Fibroblast of lung (primary cell): ENCODE measurements around the gene GOLGA1. TPM values are rescaled to one million over a fixed set of nuclear protein-coding genes. Genes with fewer than 3 reads are reported as not detected.

Experiments
- DNase-seq, 2 donors: peaks; one replicate each; pipeline versions ENCODE4 v3.0.0 to v3.0.0-alpha.2; 2010; ENCODE audit warnings: low read depth in 2 of 2
- H2AFZ ChIP-seq: 2 replicates; pipeline ENCODE4 v1.5.1; 2012; ENCODE audit warnings: low read length, control low read depth, inconsistent platforms
- H3K27ac ChIP-seq: 2 replicates; pipeline ENCODE4 v1.5.1; 2011; ENCODE audit warnings: low read length, control low read depth; ENCODE audit not compliant: insufficient read depth
- H3K27me3 ChIP-seq: 2 replicates; pipeline ENCODE4 v1.5.1; 2011; ENCODE audit warnings: mild to moderate bottlenecking, low read length; ENCODE audit not compliant: control insufficient read depth, insufficient read depth
- H3K36me3 ChIP-seq: 2 replicates; pipeline ENCODE4 v1.5.1; 2011; ENCODE audit warnings: low read length; ENCODE audit not compliant: control insufficient read depth, insufficient read depth
- H3K4me1 ChIP-seq: 2 replicates; pipeline ENCODE4 v1.5.1; 2011; ENCODE audit warnings: low read length; ENCODE audit not compliant: control insufficient read depth, insufficient read depth; ENCODE audit errors: extremely low read depth
- H3K4me2 ChIP-seq: 2 replicates; pipeline ENCODE4 v1.5.1; 2011; ENCODE audit warnings: low read length, control low read depth; ENCODE audit not compliant: insufficient read depth; ENCODE audit errors: extremely low read depth
- H3K4me3 ChIP-seq, 4 experiments: fragments of 200-600 bp in 1 of 4; sonication (generic) in 1 of 4; replicated peaks in 1 of 4; 2 replicates each; pipeline ENCODE4 v1.5.1; 2011 to 2016; ENCODE audit warnings: low read length in 4 of 4, low read depth in 3 of 4, mild to moderate bottlenecking in 3 of 4, control low read depth in 2 of 4, inconsistent platforms in 1 of 4, mixed read lengths in 1 of 4; ENCODE audit not compliant: insufficient read depth in 1 of 4; ENCODE audit errors: control extremely low read depth in 1 of 4
- H3K79me2 ChIP-seq: 2 replicates; pipeline ENCODE4 v1.5.1; 2012; ENCODE audit warnings: mild to moderate bottlenecking, low read length, inconsistent platforms; ENCODE audit not compliant: control insufficient read depth, insufficient read depth
- H3K9ac ChIP-seq: 2 replicates; pipeline ENCODE4 v1.5.1; 2011; ENCODE audit warnings: mild to moderate bottlenecking, low read length, control low read depth; ENCODE audit not compliant: insufficient read depth
- H3K9me3 ChIP-seq: 2 replicates; pipeline ENCODE4 v1.5.1; 2012; ENCODE audit warnings: low read depth, low read length; ENCODE audit not compliant: control insufficient read depth, insufficient read depth
- H4K20me1 ChIP-seq: 2 replicates; pipeline ENCODE4 v1.5.1; 2011; ENCODE audit warnings: low read length; ENCODE audit not compliant: control insufficient read depth, insufficient read depth; ENCODE audit errors: extremely low read depth
- EZH2 ChIP-seq: IDR thresholded peaks from 2 replicates; pipeline ENCODE4 v1.5.1; 2012; ENCODE audit warnings: low read length, control low read depth, mild to moderate bottlenecking; ENCODE audit errors: missing control alignments
- polyA plus RNA-seq, 2 donors: library from polyadenylated mRNA; depleted of rRNA in 1 of 2; stranded (reverse) in 1 of 2; unstranded in 1 of 2; fragments of >200 nt; gene quantifications; 2 replicates each; pipeline ENCODE4 v1.2.1, GENCODE V29; 2011 to 2012; ENCODE audit warnings: missing spikeins in 1 of 2
- total RNA-seq: library from RNA; depleted of rRNA; stranded (reverse); fragments of >200 nt; gene quantifications from 2 replicates; pipeline ENCODE4 v1.2.1, GENCODE V29; 2014
- TF ChIP-seq, protein P1 (sequence below), 2 donors: IDR thresholded peaks in 1 of 2; conservative IDR thresholded peaks in 1 of 2; 1 replicate in 1 of 2; 2 replicates in 1 of 2; pipeline ENCODE4 v1.5.1; 2011 to 2012; ENCODE audit warnings: low read length in 2 of 2, control low read depth in 1 of 2, inconsistent platforms in 1 of 2, low read depth in 1 of 2, mild to moderate bottlenecking in 1 of 2

GOLGA1 gene
- total and polyA plus RNA-seq, 2 donors (not counting 1 experiment from before 2014, with no cell fraction given), result 12.0 to 15.9 TPM

DNA sequence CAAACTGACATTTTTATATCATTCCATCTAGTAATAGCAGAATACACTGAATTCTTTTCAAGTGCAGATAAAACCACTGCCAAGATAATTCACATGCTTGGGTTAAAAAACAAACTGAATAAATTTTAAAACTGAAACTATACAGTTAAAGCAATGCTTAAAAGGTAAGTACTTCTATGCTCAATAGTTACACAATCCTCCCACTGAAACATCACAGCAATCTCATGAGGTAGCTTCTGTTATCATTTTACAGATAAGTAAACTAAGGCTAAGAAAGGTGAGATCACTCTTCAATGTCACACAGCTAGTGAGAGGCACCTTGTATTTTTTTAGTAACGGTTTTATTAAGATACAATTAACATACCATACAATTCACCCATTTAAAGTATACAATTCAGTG lies 13.4 kb upstream of the GOLGA1 start:
- no peak overlapping the region for H3K4me2 ChIP-seq
- no peak overlapping the region for H3K27ac ChIP-seq
- DNase-seq, result no peak
- no peak overlapping the region for H3K9ac ChIP-seq
- TF ChIP-seq, protein P1, sequence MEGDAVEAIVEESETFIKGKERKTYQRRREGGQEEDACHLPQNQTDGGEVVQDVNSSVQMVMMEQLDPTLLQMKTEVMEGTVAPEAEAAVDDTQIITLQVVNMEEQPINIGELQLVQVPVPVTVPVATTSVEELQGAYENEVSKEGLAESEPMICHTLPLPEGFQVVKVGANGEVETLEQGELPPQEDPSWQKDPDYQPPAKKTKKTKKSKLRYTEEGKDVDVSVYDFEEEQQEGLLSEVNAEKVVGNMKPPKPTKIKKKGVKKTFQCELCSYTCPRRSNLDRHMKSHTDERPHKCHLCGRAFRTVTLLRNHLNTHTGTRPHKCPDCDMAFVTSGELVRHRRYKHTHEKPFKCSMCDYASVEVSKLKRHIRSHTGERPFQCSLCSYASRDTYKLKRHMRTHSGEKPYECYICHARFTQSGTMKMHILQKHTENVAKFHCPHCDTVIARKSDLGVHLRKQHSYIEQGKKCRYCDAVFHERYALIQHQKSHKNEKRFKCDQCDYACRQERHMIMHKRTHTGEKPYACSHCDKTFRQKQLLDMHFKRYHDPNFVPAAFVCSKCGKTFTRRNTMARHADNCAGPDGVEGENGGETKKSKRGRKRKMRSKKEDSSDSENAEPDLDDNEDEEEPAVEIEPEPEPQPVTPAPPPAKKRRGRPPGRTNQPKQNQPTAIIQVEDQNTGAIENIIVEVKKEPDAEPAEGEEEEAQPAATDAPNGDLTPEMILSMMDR (conservative IDR thresholded peaks at IDR 0.05 in 1 of 2, IDR thresholded peaks at IDR 0.05 in 1 of 2; ENCODE audit: low read depth in 1 of 2, low read length in 2 of 2), result no peak
- no peak for TF ChIP-seq EZH2
- no peaks in the 10 kb centered on the region for H4K20me1 ChIP-seq
- H3K9me3 ChIP-seq, result no peaks in the 10 kb centered on the region
- no peaks in the 10 kb centered on the region for H3K27me3 ChIP-seq
- no peak overlapping the region for H2AFZ ChIP-seq
- no peaks in the 10 kb centered on the region for H3K4me1 ChIP-seq
- no peak overlapping the region for H3K4me3 ChIP-seq
- no peaks in the 10 kb centered on the region for H3K79me2 ChIP-seq
- H3K36me3 ChIP-seq, result no peaks in the 10 kb centered on the region

GRCh38 chr9:124950050-124950718 lies 9.3 kb upstream of the GOLGA1 start:
- no peak for DNase-seq
- Histone ChIP-seq H3K79me2 (no peaks in the 10 kb centered on the region), H3K9me3 (no peaks in the 10 kb centered on the region), H3K4me1 (no peaks in the 10 kb centered on the region), H3K4me3 (no peak overlapping the region), H3K36me3 (no peaks in the 10 kb centered on the region), H2AFZ (no peak overlapping the region), H3K9ac (no peak overlapping the region), H3K27ac (no peak overlapping the region), H3K4me2 (no peak overlapping the region), H3K27me3 (no peaks in the 10 kb centered on the region), H4K20me1 (no peaks in the 10 kb centered on the region)
- TF ChIP-seq, protein P1 (conservative IDR thresholded peaks at IDR 0.05 in 1 of 2, IDR thresholded peaks at IDR 0.05 in 1 of 2; ENCODE audit: low read depth in 1 of 2, low read length in 2 of 2), result no peak
- TF ChIP-seq EZH2, result no peak

- TF ChIP-seq EZH2, result no peak
- TF ChIP-seq, protein P1 (conservative IDR thresholded peaks at IDR 0.05 in 1 of 2, IDR thresholded peaks at IDR 0.05 in 1 of 2; ENCODE audit: low read depth in 1 of 2, low read length in 2 of 2), result no peak
- Histone ChIP-seq H3K9me3 (no peaks in the 10 kb centered on the region), H3K27me3 (no peaks in the 10 kb centered on the region), H3K27ac (no peak overlapping the region), H4K20me1 (no peaks in the 10 kb centered on the region), H3K36me3 (no peaks in the 10 kb centered on the region), H2AFZ (no peak overlapping the region), H3K4me3 (no peak overlapping the region), H3K4me2 (no peak overlapping the region), H3K9ac (no peak overlapping the region), H3K4me1 (no peaks in the 10 kb centered on the region), H3K79me2 (no peaks in the 10 kb centered on the region)
- DNase-seq, result no peak
Observed at GRCh38 chr9:124949387-124949786, 8.5 kb upstream of the GOLGA1 start.
